ENCODE data around the gene CMTM4. TPM values are rescaled to one million over a fixed set of nuclear protein-coding genes. Genes with fewer than 3 reads are reported as not detected.
"Not testable (repeated sequence)": the region's sequence is repeated elsewhere in the genome, so short reads cannot be mapped to it uniquely, and the experiment has no call there.

The CMTM4 gene
- total and polyA plus RNA-seq, 7 experiments from 2014 or later, result 0.07 to 2.5 (median 1.7) TPM

- POLR2A ChIA-PET, result no interaction called here
- H3K4me1 Mint-ChIP-seq, result peaks cover 0 to 3% (median 0%) of the 10 kb centered on the region in 7 donors
- CTCF ChIA-PET, result no interaction called here
- intact Hi-C loops (cut with micrococcal nuclease), result no loop called here
- no peaks in the 10 kb centered on the region for H3K4me1 ChIP-seq (ENCODE audit: control insufficient read depth in 2 of 2, insufficient read depth in 2 of 2, low read length in 2 of 2)
- no peaks in the 10 kb centered on the region for H3K36me3 ChIP-seq (ENCODE audit: control insufficient read depth in 2 of 3, insufficient read depth in 3 of 3, low read length in 3 of 3)
- no peaks in the 10 kb centered on the region for H3K36me3 Mint-ChIP-seq
- no peaks in the 10 kb centered on the region for H3K9me3 Mint-ChIP-seq
- no peak overlapping the region for H3K4me3 ChIP-seq (ENCODE audit: low read length)
- DNase-seq (no peak), ATAC-seq (no peak)
- H3K27ac Mint-ChIP-seq, result no peak overlapping the region
- no peak overlapping the region for H3K27ac ChIP-seq (ENCODE audit: low read depth, low read length)
- no peaks in the 10 kb centered on the region for H3K27me3 ChIP-seq (ENCODE audit: control insufficient read depth in 2 of 2, insufficient read depth in 2 of 2, low read length in 2 of 2)
- no peaks in the 10 kb centered on the region for H3K9me3 ChIP-seq (ENCODE audit: control insufficient read depth in 2 of 3, low read length in 3 of 3)
- peaks cover 0 to 6% (median 0%) of the 10 kb centered on the region in 5 donors for H3K27me3 Mint-ChIP-seq
- H3K4me3 Mint-ChIP-seq, result no peak overlapping the region
Measured at GRCh38 chr16:66636199-66636598, 60.3 kb downstream of the CMTM4 start.

DNA sequence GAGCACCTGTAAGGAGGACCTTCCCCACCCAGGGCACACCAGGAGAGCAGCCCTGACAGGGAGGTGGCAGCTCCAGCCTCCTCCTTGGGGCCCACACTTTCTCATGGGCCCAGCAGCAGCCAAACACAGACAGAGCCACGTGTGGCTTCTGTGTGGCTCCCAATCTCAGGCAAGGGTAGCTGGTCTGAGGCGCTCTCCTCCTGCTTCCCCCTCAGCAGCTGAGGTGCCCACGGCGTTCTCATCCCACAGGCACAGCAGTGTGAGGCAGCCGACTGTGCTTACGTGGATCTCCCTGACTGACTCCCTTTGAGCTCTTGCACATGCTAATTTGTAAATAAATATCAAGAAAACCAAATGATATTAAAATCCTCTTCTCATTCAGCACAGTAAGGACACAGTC lies 61.1 kb downstream of the CMTM4 start:
- H3K27me3 ChIP-seq (ENCODE audit: control insufficient read depth in 2 of 2, insufficient read depth in 2 of 2, low read length in 2 of 2), result no peaks in the 10 kb centered on the region
- CTCF ChIA-PET, result no interaction called here
- ATAC-seq (no peak), DNase-seq (no peak)
- Mint-ChIP-seq H3K27me3 (peaks cover 0 to 4% (median 0%) of the 10 kb centered on the region in 5 donors), H3K9me3 (no peaks in the 10 kb centered on the region), H3K27ac (no peak overlapping the region), H3K4me1 (peaks cover 0 to 2% (median 0%) of the 10 kb centered on the region in 7 donors), H3K4me3 (no peak overlapping the region), H3K36me3 (no peaks in the 10 kb centered on the region)
- no peaks in the 10 kb centered on the region for H3K9me3 ChIP-seq (ENCODE audit: control insufficient read depth in 2 of 3, low read length in 3 of 3)
- POLR2A ChIA-PET, result no interaction called here
- no peak overlapping the region for H3K4me3 ChIP-seq (ENCODE audit: low read length)
- no peak overlapping the region for H3K27ac ChIP-seq (ENCODE audit: low read depth, low read length)
- H3K36me3 ChIP-seq (ENCODE audit: control insufficient read depth in 2 of 3, insufficient read depth in 3 of 3, low read length in 3 of 3), result no peaks in the 10 kb centered on the region
- intact Hi-C loops (cut with micrococcal nuclease), result no loop called here
- no peaks in the 10 kb centered on the region for H3K4me1 ChIP-seq (ENCODE audit: control insufficient read depth in 2 of 2, insufficient read depth in 2 of 2, low read length in 2 of 2)

DNA sequence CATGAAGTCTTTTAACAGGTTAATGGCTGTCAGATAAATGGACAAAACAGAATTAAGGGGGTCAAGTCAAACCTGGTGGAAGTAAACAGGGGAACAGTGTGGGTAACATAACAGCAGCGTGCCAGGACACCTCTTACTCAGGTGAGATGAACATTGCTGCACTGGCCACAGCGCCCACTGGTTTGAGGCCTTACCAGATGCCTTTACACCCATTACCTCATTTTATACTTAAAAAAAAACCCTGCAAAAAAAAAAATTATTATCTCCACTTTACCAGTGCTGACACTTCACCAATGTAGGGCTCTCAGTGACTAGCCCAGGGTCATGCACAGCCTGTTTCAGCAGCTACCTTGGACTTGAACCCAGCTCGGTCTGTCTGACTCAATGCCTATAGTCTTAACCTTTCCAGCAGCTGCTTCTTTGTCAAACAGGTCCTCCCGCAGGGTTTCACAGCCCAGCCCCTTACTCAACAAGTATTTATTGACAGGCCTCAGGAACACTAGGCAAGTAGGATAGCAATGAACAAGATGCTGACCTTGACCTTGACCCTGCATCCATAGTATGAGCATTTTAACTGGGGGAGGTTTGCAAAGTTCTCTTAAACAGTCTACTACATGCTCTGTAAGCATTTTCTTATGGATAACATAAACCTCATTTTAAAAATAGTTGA lies 61.9 kb downstream of the CMTM4 start:
- no peak overlapping the region for H3K27ac Mint-ChIP-seq
- ChIA-PET CTCF (no interaction called here), POLR2A (interaction anchor here (0.7 kb wide), 1 partner anchor 190 kb away, joined by 4 read pairs; no protein-coding TSS in a partner anchor)
- H3K4me3 Mint-ChIP-seq, result no peak overlapping the region
- Histone ChIP-seq H3K27me3 (ENCODE audit: control insufficient read depth in 2 of 2, insufficient read depth in 2 of 2, low read length in 2 of 2) (no peaks in the 10 kb centered on the region), H3K4me1 (ENCODE audit: control insufficient read depth in 2 of 2, insufficient read depth in 2 of 2, low read length in 2 of 2) (no peaks in the 10 kb centered on the region), H3K36me3 (ENCODE audit: control insufficient read depth in 2 of 3, insufficient read depth in 3 of 3, low read length in 3 of 3) (no peaks in the 10 kb centered on the region), H3K27ac (ENCODE audit: low read depth, low read length) (no peak overlapping the region), H3K9me3 (ENCODE audit: control insufficient read depth in 2 of 3, low read length in 3 of 3) (no peaks in the 10 kb centered on the region), H3K4me3 (ENCODE audit: low read length) (no peak overlapping the region)
- peaks cover 0 to 4% (median 0%) of the 10 kb centered on the region in 5 donors for H3K27me3 Mint-ChIP-seq
- no peak for ATAC-seq
- no peak for DNase-seq
- H3K9me3 Mint-ChIP-seq, result no peaks in the 10 kb centered on the region
- intact Hi-C loops (cut with micrococcal nuclease), result no loop called here
- H3K4me1 Mint-ChIP-seq, result no peaks in the 10 kb centered on the region
- H3K36me3 Mint-ChIP-seq, result no peaks in the 10 kb centered on the region

DNA sequence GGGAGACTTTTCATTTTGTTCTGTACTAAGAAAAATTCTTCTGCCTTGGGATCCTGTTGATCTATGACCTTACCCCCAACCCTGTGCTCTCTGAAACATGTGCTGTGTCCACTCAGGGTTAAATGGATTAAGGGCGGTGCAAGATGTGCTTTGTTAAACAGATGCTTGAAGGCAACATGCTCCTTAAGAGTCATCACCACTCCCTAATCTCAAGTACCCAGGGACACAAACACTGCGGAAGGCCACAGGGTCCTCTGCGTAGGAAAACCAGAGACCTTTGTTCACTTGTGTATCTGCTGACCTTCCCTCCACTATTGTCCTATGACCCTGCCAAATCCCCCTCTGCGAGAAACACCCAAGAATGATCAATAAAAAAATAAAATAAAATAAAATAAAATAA lies 65.0 kb downstream of the CMTM4 start:
- H3K9me3 Mint-ChIP-seq; H3K36me3 ChIP-seq (ENCODE audit: control insufficient read depth in 2 of 3, insufficient read depth in 3 of 3, low read length in 3 of 3); H3K27ac Mint-ChIP-seq; H3K9me3 ChIP-seq (ENCODE audit: control insufficient read depth in 2 of 3, low read length in 3 of 3); POLR2A ChIA-PET; H3K27me3 ChIP-seq (ENCODE audit: control insufficient read depth in 2 of 2, insufficient read depth in 2 of 2, low read length in 2 of 2); intact Hi-C loops (cut with micrococcal nuclease); H3K4me1 ChIP-seq (ENCODE audit: control insufficient read depth in 2 of 2, insufficient read depth in 2 of 2, low read length in 2 of 2); H3K4me3 Mint-ChIP-seq; H3K4me3 ChIP-seq (ENCODE audit: low read length); H3K36me3 Mint-ChIP-seq; ATAC-seq; H3K27me3 Mint-ChIP-seq; DNase-seq; H3K27ac ChIP-seq (ENCODE audit: low read depth, low read length); H3K4me1 Mint-ChIP-seq; CTCF ChIA-PET: not testable (repeated sequence)

GRCh38 chr16:66630561-66631260 lies 65.8 kb downstream of the CMTM4 start:
- H3K4me1 Mint-ChIP-seq; CTCF ChIA-PET; H3K27ac Mint-ChIP-seq; H3K36me3 Mint-ChIP-seq; intact Hi-C loops (cut with micrococcal nuclease); DNase-seq; H3K4me3 ChIP-seq (ENCODE audit: low read length); ATAC-seq; H3K9me3 ChIP-seq (ENCODE audit: control insufficient read depth in 2 of 3, low read length in 3 of 3); H3K4me3 Mint-ChIP-seq; POLR2A ChIA-PET; H3K36me3 ChIP-seq (ENCODE audit: control insufficient read depth in 2 of 3, insufficient read depth in 3 of 3, low read length in 3 of 3); H3K9me3 Mint-ChIP-seq; H3K27ac ChIP-seq (ENCODE audit: low read depth, low read length); H3K27me3 Mint-ChIP-seq; H3K27me3 ChIP-seq (ENCODE audit: control insufficient read depth in 2 of 2, insufficient read depth in 2 of 2, low read length in 2 of 2); H3K4me1 ChIP-seq (ENCODE audit: control insufficient read depth in 2 of 2, insufficient read depth in 2 of 2, low read length in 2 of 2): not testable (repeated sequence)

GRCh38 chr16:66629856-66630255 lies 66.7 kb downstream of the CMTM4 start:
- Mint-ChIP-seq H3K4me1 (no peaks in the 10 kb centered on the region), H3K9me3 (no peaks in the 10 kb centered on the region), H3K36me3 (no peaks in the 10 kb centered on the region), H3K27me3 (peaks cover 0 to 4% (median 0%) of the 10 kb centered on the region in 5 donors), H3K27ac (no peak overlapping the region), H3K4me3 (no peak overlapping the region)
- no peaks in the 10 kb centered on the region for H3K9me3 ChIP-seq (ENCODE audit: control insufficient read depth in 2 of 3, low read length in 3 of 3)
- no peaks in the 10 kb centered on the region for H3K27me3 ChIP-seq (ENCODE audit: control insufficient read depth in 2 of 2, insufficient read depth in 2 of 2, low read length in 2 of 2)
- POLR2A ChIA-PET, result no interaction called here
- ATAC-seq (no peak), DNase-seq (no peak)
- H3K27ac ChIP-seq (ENCODE audit: low read depth, low read length), result no peak overlapping the region
- H3K4me1 ChIP-seq (ENCODE audit: control insufficient read depth in 2 of 2, insufficient read depth in 2 of 2, low read length in 2 of 2), result no peaks in the 10 kb centered on the region
- CTCF ChIA-PET, result no interaction called here
- no peaks in the 10 kb centered on the region for H3K36me3 ChIP-seq (ENCODE audit: control insufficient read depth in 2 of 3, insufficient read depth in 3 of 3, low read length in 3 of 3)
- H3K4me3 ChIP-seq (ENCODE audit: low read length), result no peak overlapping the region
- intact Hi-C loops (cut with micrococcal nuclease), result no loop called here

All from naive thymus-derived CD4-positive, alpha-beta T cell (primary cell).